Cardiac muscle cell (in vitro differentiated cells and primary cell): Measurements from ENCODE around the gene SLC25A12. TPM values are rescaled to one million over a fixed set of nuclear protein-coding genes. Genes with fewer than 3 reads are reported as not detected.

Source experiments
- DNase-seq, 2 donors: peaks; one replicate each; pipeline versions ENCODE4 v3.0.0 to v3.0.0-alpha.2; 2010 to 2017; ENCODE audit warnings: low read depth in 1 of 2, low spot score in 1 of 2
- H3K27ac ChIP-seq: fragments of 200-600 bp; sonication (generic); 2 replicates; pipeline ENCODE4 v1.5.1; 2016
- H3K27me3 ChIP-seq: fragments of 200-600 bp; sonication (generic); 2 replicates; pipeline ENCODE4 v1.6.0; 2016; ENCODE audit warnings: control low read depth
- H3K36me3 ChIP-seq: fragments of 200-600 bp; sonication (generic); 2 replicates; pipeline ENCODE4 v1.5.1; 2016; ENCODE audit warnings: control low read depth
- H3K4me1 ChIP-seq: fragments of 200-600 bp; sonication (generic); 2 replicates; pipeline ENCODE4 v1.8.1; 2017; ENCODE audit warnings: low read depth, mild to moderate bottlenecking, mixed run types
- H3K4me3 ChIP-seq: fragments of 200-600 bp; sonication (generic); 2 replicates; pipeline ENCODE4 v1.5.1; 2016; ENCODE audit warnings: mild to moderate bottlenecking
- H3K9me3 ChIP-seq: fragments of 200-600 bp; sonication (generic); 2 replicates; pipeline ENCODE4 v1.5.1; 2017; ENCODE audit warnings: low read depth, mild to moderate bottlenecking, control low read depth
- CTCF ChIP-seq: IDR thresholded peaks from 2 replicates; pipeline ENCODE4 v1.5.1; 2012; ENCODE audit warnings: low read depth, mild to moderate bottlenecking, low read length
- polyA plus RNA-seq: library from polyadenylated mRNA; unstranded; fragments of >200 nt; fragmentation: Nextera tagmentation; extraction: Ambion mirVana; gene quantifications from 2 replicates; pipeline ENCODE4 v1.2.1, GENCODE V29; 2016
- total RNA-seq: library from RNA; depleted of rRNA; stranded (reverse); fragments of >200 nt; gene quantifications from 2 replicates; pipeline ENCODE4 v1.2.3, GENCODE V29; 2016

SLC25A12 gene
- total and polyA plus RNA-seq, 2 experiments from 2014 or later, result 25.5 to 53.3 TPM

- no peak for DNase-seq
- H3K9me3 ChIP-seq, result no peaks in the 10 kb centered on the region
- no peak overlapping the region for H3K27ac ChIP-seq
- no peak overlapping the region for H3K4me3 ChIP-seq
- TF ChIP-seq CTCF, result no peak
- H3K4me1 ChIP-seq, result peaks cover 24% of the 10 kb centered on the region
- peaks cover 39% of the 10 kb centered on the region for H3K36me3 ChIP-seq
- H3K27me3 ChIP-seq, result no peaks in the 10 kb centered on the region
Measured at GRCh38 chr2:171791361-171791760, 102.7 kb downstream of the SLC25A12 start.

GRCh38 chr2:171789956-171790355, 104.1 kb downstream of the SLC25A12 start:
- DNase-seq, result no peak
- Histone ChIP-seq H3K9me3 (no peaks in the 10 kb centered on the region), H3K4me3 (no peak overlapping the region), H3K27ac (no peak overlapping the region), H3K27me3 (no peaks in the 10 kb centered on the region), H3K36me3 (peaks cover 46% of the 10 kb centered on the region), H3K4me1 (peaks cover 16% of the 10 kb centered on the region)
- TF ChIP-seq CTCF, result no peak

GRCh38 chr2:171788316-171788993, 105.6 kb downstream of the SLC25A12 start:
- no peak for TF ChIP-seq CTCF
- H3K27ac ChIP-seq, result no peak overlapping the region
- H3K4me1 ChIP-seq, result peaks cover 3% of the 10 kb centered on the region
- no peaks in the 10 kb centered on the region for H3K27me3 ChIP-seq
- no peak for DNase-seq
- H3K4me3 ChIP-seq, result no peak overlapping the region
- H3K36me3 ChIP-seq, result peaks cover 59% of the 10 kb centered on the region
- H3K9me3 ChIP-seq, result no peaks in the 10 kb centered on the region

- Histone ChIP-seq H3K9me3 (no peaks in the 10 kb centered on the region), H3K27ac (no peak overlapping the region), H3K36me3 (peaks cover 60% of the 10 kb centered on the region), H3K4me3 (no peak overlapping the region), H3K4me1 (no peaks in the 10 kb centered on the region), H3K27me3 (no peaks in the 10 kb centered on the region)
- no peak for DNase-seq
- no peak for TF ChIP-seq CTCF
Measured at GRCh38 chr2:171787333-171788072, 106.5 kb downstream of the SLC25A12 start.

GRCh38 chr2:171785450-171785849, 108.6 kb downstream of the SLC25A12 start:
- no peak overlapping the region for H3K4me3 ChIP-seq
- DNase-seq, result no peak
- TF ChIP-seq CTCF, result no peak
- no peak overlapping the region for H3K27ac ChIP-seq
- H3K36me3 ChIP-seq, result peaks cover 52% of the 10 kb centered on the region
- no peaks in the 10 kb centered on the region for H3K9me3 ChIP-seq
- no peaks in the 10 kb centered on the region for H3K4me1 ChIP-seq
- no peaks in the 10 kb centered on the region for H3K27me3 ChIP-seq
